Lower leg skin (tissue), 3 donors: Measurements from ENCODE around the gene PIM3.

Experiments used
- CTCF ChIP-seq, 3 donors: fragments of 450-650 bp; IDR thresholded peaks; one replicate each; pipeline ENCODE4 v1.5.1; 2016; ENCODE audit warnings: antibody characterized with exemption in 3 of 3, mild to moderate bottlenecking in 3 of 3, moderate library complexity in 2 of 3
- POLR2A ChIP-seq, 2 donors: fragments of 450-650 bp; IDR thresholded peaks; one replicate each; pipeline ENCODE4 v1.6.1; 2016 to 2017; ENCODE audit warnings: antibody characterized with exemption in 2 of 2, mild to moderate bottlenecking in 1 of 2, moderate library complexity in 1 of 2

GRCh38 chr22:49922484-49922883 is 38.1 kb upstream of the PIM3 start:
- TF ChIP-seq CTCF (IDR thresholded peaks at IDR 0.05) (no peak), POLR2A (IDR thresholded peaks at IDR 0.05) (no peak)
